Fibroblast of lung (primary cell): Measurements from ENCODE around the gene RNF212.

ENCODE experiments used
- EZH2 ChIP-seq: IDR thresholded peaks from 2 replicates; pipeline ENCODE4 v1.5.1; 2012; ENCODE audit warnings: low read length, control low read depth, mild to moderate bottlenecking; ENCODE audit errors: missing control alignments
- TF ChIP-seq, protein P1 (sequence below), 2 donors: IDR thresholded peaks in 1 of 2; conservative IDR thresholded peaks in 1 of 2; 1 replicate in 1 of 2; 2 replicates in 1 of 2; pipeline ENCODE4 v1.5.1; 2011 to 2012; ENCODE audit warnings: low read length in 2 of 2, control low read depth in 1 of 2, inconsistent platforms in 1 of 2, low read depth in 1 of 2, mild to moderate bottlenecking in 1 of 2

GRCh38 chr4:1075225-1075624, 38.1 kb downstream of the RNF212 start:
- TF ChIP-seq, protein P1, sequence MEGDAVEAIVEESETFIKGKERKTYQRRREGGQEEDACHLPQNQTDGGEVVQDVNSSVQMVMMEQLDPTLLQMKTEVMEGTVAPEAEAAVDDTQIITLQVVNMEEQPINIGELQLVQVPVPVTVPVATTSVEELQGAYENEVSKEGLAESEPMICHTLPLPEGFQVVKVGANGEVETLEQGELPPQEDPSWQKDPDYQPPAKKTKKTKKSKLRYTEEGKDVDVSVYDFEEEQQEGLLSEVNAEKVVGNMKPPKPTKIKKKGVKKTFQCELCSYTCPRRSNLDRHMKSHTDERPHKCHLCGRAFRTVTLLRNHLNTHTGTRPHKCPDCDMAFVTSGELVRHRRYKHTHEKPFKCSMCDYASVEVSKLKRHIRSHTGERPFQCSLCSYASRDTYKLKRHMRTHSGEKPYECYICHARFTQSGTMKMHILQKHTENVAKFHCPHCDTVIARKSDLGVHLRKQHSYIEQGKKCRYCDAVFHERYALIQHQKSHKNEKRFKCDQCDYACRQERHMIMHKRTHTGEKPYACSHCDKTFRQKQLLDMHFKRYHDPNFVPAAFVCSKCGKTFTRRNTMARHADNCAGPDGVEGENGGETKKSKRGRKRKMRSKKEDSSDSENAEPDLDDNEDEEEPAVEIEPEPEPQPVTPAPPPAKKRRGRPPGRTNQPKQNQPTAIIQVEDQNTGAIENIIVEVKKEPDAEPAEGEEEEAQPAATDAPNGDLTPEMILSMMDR (conservative IDR thresholded peaks at IDR 0.05 in 1 of 2, IDR thresholded peaks at IDR 0.05 in 1 of 2; ENCODE audit: low read depth in 1 of 2, low read length in 2 of 2): no peak
- TF ChIP-seq EZH2: no peak
